B cell (primary cell): ENCODE measurements around the gene WDR48. TPM values are rescaled to one million over a fixed set of nuclear protein-coding genes. Genes with fewer than 3 reads are reported as not detected.

ENCODE experiments used
- ATAC-seq: fragments of 200-7000 bp; cut with Tn5 transposase; one replicate; pipeline ENCODE4 v1.10.0; 2021; ENCODE audit warnings: low read depth, mild to moderate bottlenecking, moderate number of reproducible peaks, moderate library complexity
- CTCF ChIA-PET: fragments of 350-600 bp; sonication (Branson Sonifier 250); formaldehyde crosslinking; loops from one replicate; lab custom pipeline; 2021; ENCODE audit warnings: antibody characterized with exemption, inconsistent platforms; lab: Charles Lee
- POLR2A ChIA-PET: fragments of 350-600 bp; sonication (Branson Sonifier 250); formaldehyde crosslinking; loops from one replicate; lab custom pipeline; 2021; ENCODE audit warnings: antibody characterized with exemption; lab: Charles Lee
- DNase-seq: peaks from one replicate; pipeline ENCODE4 v3.0.0; 2013
- H2AFZ ChIP-seq: 2 replicates; pipeline ENCODE4 v1.6.1; 2012; ENCODE audit warnings: mild to moderate bottlenecking, low read depth, low read length; ENCODE audit not compliant: insufficient read depth, poor library complexity, severe bottlenecking
- H3K27ac ChIP-seq, 2 donors: 1 replicate in 1 of 2; 2 replicates in 1 of 2; pipeline ENCODE4 v1.5.1; 2012 to 2013; ENCODE audit warnings: low read length in 2 of 2, mild to moderate bottlenecking in 2 of 2, moderate library complexity in 1 of 2
- H3K27me3 ChIP-seq, 4 experiments: fragments of 200-600 bp in 1 of 4; sonication (generic) in 1 of 4; replicated peaks in 1 of 4; 1 replicate in 2 of 4; 2 replicates in 2 of 4; pipeline versions ENCODE4 v1.6.1 to v1.7.0; 2013 to 2016; ENCODE audit warnings: low read length in 3 of 4, mild to moderate bottlenecking in 2 of 4, mixed read lengths in 1 of 4, moderate library complexity in 1 of 4; ENCODE audit not compliant: insufficient read depth in 4 of 4, control insufficient read depth in 3 of 4; ENCODE audit errors: control extremely low read depth in 1 of 4
- H3K36me3 ChIP-seq, 2 experiments: replicated peaks in 1 of 2; 1 replicate in 1 of 2; 2 replicates in 1 of 2; pipeline versions ENCODE4 v1.6.1 to v1.7.1; 2013; ENCODE audit warnings: low read length in 1 of 2; ENCODE audit not compliant: insufficient read depth in 2 of 2, control insufficient read depth in 1 of 2; ENCODE audit errors: control extremely low read depth in 1 of 2, extremely low read depth in 1 of 2
- H3K4me1 ChIP-seq, 2 donors: fragments of 200-600 bp in 1 of 2; sonication (generic) in 1 of 2; 1 replicate in 1 of 2; 2 replicates in 1 of 2; pipeline versions ENCODE4 v1.5.1 to v1.6.1; 2013 to 2017; ENCODE audit warnings: low read length in 2 of 2; ENCODE audit not compliant: control insufficient read depth in 2 of 2, insufficient read depth in 2 of 2
- H3K4me2 ChIP-seq: replicated peaks from 2 replicates; pipeline ENCODE3; 2012; ENCODE audit warnings: mild to moderate bottlenecking, low read depth, low read length; ENCODE audit not compliant: poor library complexity, severe bottlenecking
- H3K4me3 ChIP-seq, 5 experiments: fragments of 200-600 bp in 1 of 5; sonication (generic) in 1 of 5; 1 replicate in 3 of 5; 2 replicates in 2 of 5; pipeline versions ENCODE4 v1.5.1 to v1.7.0; 2011 to 2016; ENCODE audit warnings: low read length in 4 of 5, mild to moderate bottlenecking in 4 of 5, low read depth in 2 of 5, control low read depth in 1 of 5, moderate library complexity in 1 of 5; ENCODE audit not compliant: insufficient read depth in 1 of 5; ENCODE audit errors: control extremely low read depth in 1 of 5, extremely low read depth in 1 of 5
- H3K79me2 ChIP-seq: fragments of 200-600 bp; sonication (generic); one replicate; pipeline ENCODE4 v1.6.0; 2016; ENCODE audit warnings: low read length; ENCODE audit not compliant: control insufficient read depth, insufficient read depth
- H3K9ac ChIP-seq: fragments of 200-600 bp; sonication (generic); 2 replicates; pipeline ENCODE4 v1.6.1; 2017; ENCODE audit warnings: mild to moderate bottlenecking, low read length, moderate library complexity
- H3K9me3 ChIP-seq, 3 donors: one replicate each; pipeline versions ENCODE4 v1.6.1 to v1.7.1; 2013; ENCODE audit warnings: low read length in 2 of 3; ENCODE audit not compliant: control insufficient read depth in 2 of 3, insufficient read depth in 1 of 3; ENCODE audit errors: control extremely low read depth in 1 of 3
- H4K20me1 ChIP-seq: 2 replicates; pipeline ENCODE4 v1.6.0; 2012; ENCODE audit warnings: mild to moderate bottlenecking, low read length; ENCODE audit not compliant: insufficient read depth, control insufficient read depth, poor library complexity, severe bottlenecking
- H3K27ac Mint-ChIP-seq: one replicate; pipeline ENCODE4 v1.8.0; 2021; ENCODE audit warnings: mixed read lengths
- H3K27me3 Mint-ChIP-seq: one replicate; pipeline ENCODE4 v1.8.0; 2021; ENCODE audit warnings: mixed read lengths
- H3K4me1 Mint-ChIP-seq: one replicate; pipeline ENCODE4 v1.8.0; 2021; ENCODE audit warnings: mixed read lengths
- H3K4me3 Mint-ChIP-seq: one replicate; pipeline ENCODE4 v1.8.0; 2021; ENCODE audit warnings: mixed read lengths
- H3K9me3 Mint-ChIP-seq: one replicate; pipeline ENCODE4 v1.8.0; 2022; ENCODE audit warnings: mixed read lengths; ENCODE audit not compliant: insufficient read depth
- CTCF ChIP-seq: fragments of 200-600 bp; IDR thresholded peaks from one replicate; pipeline ENCODE4 v1.8.0; 2022; ENCODE audit warnings: antibody characterized with exemption, mild to moderate bottlenecking
- EZH2 ChIP-seq: IDR thresholded peaks from 2 replicates; pipeline ENCODE4 v1.6.1; 2012; ENCODE audit warnings: borderline replicate concordance, low read depth, mild to moderate bottlenecking, moderate library complexity, low read length; ENCODE audit not compliant: insufficient read depth, poor library complexity, severe bottlenecking
- WGBS: methylation state at CpG from one replicate; pipeline ENCODE4 v1.1.5; 2013; ENCODE audit warnings: missing lambda C conversion rate; ENCODE audit not compliant: insufficient coverage; 5-methylcytosine and 5-hydroxymethylcytosine counted together
- intact Hi-C: fragments of 100-400 bp; cut with micrococcal nuclease; formaldehyde crosslinking; loops from one replicate; pipeline ENCODE4 v1.10.0; 2022
- polyA plus RNA-seq: library from polyadenylated mRNA; depleted of rRNA; stranded (reverse); fragments of >200 nt; gene quantifications from 2 replicates; pipeline ENCODE4 v1.2.3, GENCODE V29; 2012
- total RNA-seq, 2 donors: library from RNA; stranded (reverse); fragments of 120-200 nt in 1 of 2; gene quantifications; 1 replicate in 1 of 2; 2 replicates in 1 of 2; pipeline versions ENCODE4 v1.2.3 to v1.2.4, GENCODE V29; 2013 to 2022

Gene WDR48
- total and polyA plus RNA-seq, 2 donors (not counting 1 experiment from before 2014, with no cell fraction given): 20.8 to 68.6 TPM

GRCh38 chr3:39062180-39062579 lies 10.4 kb downstream of the WDR48 start:
- DNase-seq: no peak
- peaks cover 64% of the 10 kb centered on the region for H4K20me1 ChIP-seq
- H3K9me3 Mint-ChIP-seq: no peaks in the 10 kb centered on the region
- no peak overlapping the region for H3K4me3 Mint-ChIP-seq
- peaks cover 7 to 11% of the 10 kb centered on the region in 2 donors for H3K4me1 ChIP-seq
- peaks cover 0 to 4% (median 0%) of the 10 kb centered on the region in 3 donors for H3K9me3 ChIP-seq
- H3K4me3 ChIP-seq: no peak overlapping the region
- no peak overlapping the region for H3K4me2 ChIP-seq
- no peaks in the 10 kb centered on the region for H3K27me3 Mint-ChIP-seq
- POLR2A ChIA-PET: no interaction called here
- H3K4me1 Mint-ChIP-seq: peaks cover 28% of the 10 kb centered on the region
- ATAC-seq: no peak
- no peaks in the 10 kb centered on the region for H3K27me3 ChIP-seq
- peaks cover 65% of the 10 kb centered on the region for H3K79me2 ChIP-seq
- intact Hi-C loops: no loop called here
- H2AFZ ChIP-seq: no peak overlapping the region
- H3K36me3 ChIP-seq: peaks cover 18 to 25% of the 10 kb centered on the region in 2 experiments
- H3K27ac Mint-ChIP-seq: no peak overlapping the region
- peak overlapping the region in 1 of 2 donors; percentile 36 for H3K27ac ChIP-seq
- WGBS: 91% methylated on average over 1 of the region's 1 CpG
- H3K9ac ChIP-seq: no peak overlapping the region
- no peak for TF ChIP-seq CTCF
- TF ChIP-seq EZH2: no peak
- CTCF ChIA-PET: interaction anchor here (0.9 kb wide), 1 partner anchor 129 kb away, joined by 3 read pairs; no protein-coding TSS in a partner anchor

GRCh38 chr3:39063143-39063542 lies 11.3 kb downstream of the WDR48 start:
- no peak overlapping the region for H3K27ac ChIP-seq
- peaks cover 0 to 4% (median 0%) of the 10 kb centered on the region in 3 donors for H3K9me3 ChIP-seq
- WGBS: no CpG with 5 or more reads among the region's 3 CpGs
- H3K4me1 Mint-ChIP-seq: peaks cover 27% of the 10 kb centered on the region
- ChIA-PET CTCF (no interaction called here), POLR2A (no interaction called here)
- no peaks in the 10 kb centered on the region for H3K9me3 Mint-ChIP-seq
- H3K27ac Mint-ChIP-seq: no peak overlapping the region
- H3K27me3 ChIP-seq: no peaks in the 10 kb centered on the region
- H2AFZ ChIP-seq: no peak overlapping the region
- peaks cover 16 to 28% of the 10 kb centered on the region in 2 experiments for H3K36me3 ChIP-seq
- no peak overlapping the region for H3K4me3 ChIP-seq
- no peak for TF ChIP-seq EZH2
- peaks cover 58% of the 10 kb centered on the region for H4K20me1 ChIP-seq
- H3K4me3 Mint-ChIP-seq: no peak overlapping the region
- H3K79me2 ChIP-seq: peaks cover 56% of the 10 kb centered on the region
- no peak overlapping the region for H3K4me2 ChIP-seq
- peaks cover 7 to 11% of the 10 kb centered on the region in 2 donors for H3K4me1 ChIP-seq
- no peaks in the 10 kb centered on the region for H3K27me3 Mint-ChIP-seq
- intact Hi-C loops: no loop called here
- no peak overlapping the region for H3K9ac ChIP-seq
- DNase-seq (no peak), ATAC-seq (no peak)
